GM19238 (cell line): ENCODE data around the gene OPN1SW.

Source experiments
- DNase-seq: peaks from one replicate; pipeline ENCODE4 v3.0.0; 2011; ENCODE audit warnings: low spot score; ENCODE audit not compliant: insufficient read length

Gene OPN1SW

DNA sequence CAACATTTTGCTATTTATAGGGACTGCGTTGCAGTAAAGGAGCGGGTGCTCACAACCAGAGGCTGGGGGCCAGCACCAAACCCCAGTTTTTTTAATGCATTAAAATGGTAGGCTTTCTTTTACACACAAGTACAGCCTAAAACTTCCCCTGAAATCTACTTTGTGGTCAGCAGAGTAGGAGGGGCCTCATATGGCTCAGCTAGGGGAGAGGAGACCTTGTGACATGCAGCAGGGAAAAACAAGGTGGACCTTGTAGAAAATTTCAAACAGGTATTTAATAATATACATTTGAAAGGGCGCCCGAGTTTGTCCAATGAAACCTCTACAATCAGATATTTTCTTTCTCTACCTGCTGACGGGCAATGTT lies 17.6 kb upstream of the OPN1SW start:
- no peak for DNase-seq

DNA sequence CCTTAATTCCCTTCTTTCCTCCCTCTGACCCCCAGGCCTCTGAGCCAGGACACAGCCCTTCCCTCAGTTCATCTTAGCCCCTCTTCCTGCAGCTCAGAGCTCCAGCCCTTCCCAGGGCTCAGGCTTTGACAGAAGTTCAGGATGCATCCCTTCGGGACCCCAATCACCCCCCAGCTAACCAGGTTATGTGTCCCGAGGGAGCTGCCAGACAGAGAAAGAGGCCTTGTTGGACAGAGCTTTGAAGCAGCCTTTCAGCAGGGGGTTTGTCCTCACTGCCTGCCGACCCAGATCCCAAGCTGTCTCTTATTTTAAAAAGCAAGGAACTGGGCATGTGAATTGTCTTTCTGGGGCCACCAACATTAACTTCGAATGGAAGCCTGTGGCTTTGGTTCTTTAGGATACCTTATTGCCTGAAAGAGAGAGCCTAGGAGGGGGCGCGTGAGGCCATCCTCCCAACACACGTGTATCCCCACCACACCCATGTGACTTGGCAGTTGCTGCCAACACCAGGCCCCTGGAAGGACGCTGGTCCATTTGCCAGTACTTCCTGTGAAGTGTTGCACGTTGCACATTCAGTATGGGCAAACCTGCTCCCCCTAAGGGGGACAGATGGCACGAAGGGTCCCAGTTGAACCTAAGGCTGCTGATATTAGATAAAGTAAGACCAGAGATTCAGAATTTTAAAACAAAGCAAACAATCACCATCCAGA lies 17.0 kb upstream of the OPN1SW start:
- DNase-seq = no peak

DNA sequence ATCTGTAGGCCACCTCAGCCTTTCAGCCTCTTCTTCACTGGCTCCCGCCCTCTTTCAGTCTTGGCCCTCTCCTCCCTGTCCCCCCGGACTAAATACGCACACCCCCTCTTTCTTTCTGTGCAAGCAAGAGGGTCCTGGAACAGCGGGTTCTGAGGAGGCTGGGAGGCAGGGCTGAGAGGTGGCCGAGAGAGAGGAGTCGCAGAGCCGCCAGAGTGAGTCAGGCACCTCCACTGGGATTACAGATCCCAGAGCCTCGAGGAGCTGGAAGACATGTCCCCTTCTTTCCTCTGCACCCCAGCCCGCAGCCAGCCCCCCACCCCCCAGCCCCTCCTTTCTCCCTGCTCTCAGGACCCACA lies 16.4 kb upstream of the OPN1SW start:
- no peak for DNase-seq

DNA sequence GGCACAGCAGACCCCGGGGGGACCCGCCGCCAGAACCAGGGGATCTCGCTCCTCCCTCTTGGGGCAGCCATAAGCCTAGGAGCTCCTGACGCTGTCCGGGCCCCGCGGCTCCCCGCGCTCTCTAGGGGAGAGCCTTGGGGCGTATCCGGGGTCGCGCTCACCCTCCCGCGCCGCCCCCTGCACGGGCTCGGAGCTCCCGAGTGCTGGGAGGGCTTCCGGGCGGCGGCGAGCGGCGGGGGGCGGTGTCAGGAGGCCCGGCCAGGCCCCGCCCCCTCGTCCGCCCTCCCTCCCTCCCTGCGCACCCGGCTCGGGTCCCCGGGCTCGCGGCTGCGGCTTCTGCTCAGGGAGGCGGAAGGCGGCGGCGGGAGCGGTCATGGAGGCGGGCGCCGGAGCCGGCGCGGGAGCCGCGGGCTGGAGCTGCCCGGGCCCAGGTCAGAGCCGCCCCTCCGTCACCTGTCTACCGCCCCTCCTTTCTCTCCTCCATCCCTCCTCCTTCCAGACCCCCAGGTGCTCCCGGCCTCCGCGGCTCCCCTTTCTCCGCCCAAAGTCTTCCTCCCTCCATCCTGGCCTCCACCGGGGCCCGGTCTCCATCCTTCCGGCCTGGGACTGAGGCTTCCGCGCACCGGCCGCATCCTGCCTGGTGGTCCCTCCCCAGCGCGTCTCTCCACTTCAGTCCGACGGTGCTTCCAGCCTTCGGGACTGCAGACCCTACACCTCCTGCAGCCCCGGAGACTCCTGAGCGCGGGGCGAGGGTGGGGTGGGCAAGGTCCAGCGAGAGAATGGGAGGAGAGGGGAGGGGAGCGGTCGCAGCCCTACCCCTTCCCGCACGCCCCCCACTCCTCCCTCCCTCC lies 15.8 kb upstream of the OPN1SW start, which contains the start of gene CCDC136:
Gene CCDC136 (plus strand): TSS at position 848 of the 851 bp plus-strand sequence. CDS start 444 bp downstream, outside the sequence.
- peak; percentile 85 for DNase-seq

DNA sequence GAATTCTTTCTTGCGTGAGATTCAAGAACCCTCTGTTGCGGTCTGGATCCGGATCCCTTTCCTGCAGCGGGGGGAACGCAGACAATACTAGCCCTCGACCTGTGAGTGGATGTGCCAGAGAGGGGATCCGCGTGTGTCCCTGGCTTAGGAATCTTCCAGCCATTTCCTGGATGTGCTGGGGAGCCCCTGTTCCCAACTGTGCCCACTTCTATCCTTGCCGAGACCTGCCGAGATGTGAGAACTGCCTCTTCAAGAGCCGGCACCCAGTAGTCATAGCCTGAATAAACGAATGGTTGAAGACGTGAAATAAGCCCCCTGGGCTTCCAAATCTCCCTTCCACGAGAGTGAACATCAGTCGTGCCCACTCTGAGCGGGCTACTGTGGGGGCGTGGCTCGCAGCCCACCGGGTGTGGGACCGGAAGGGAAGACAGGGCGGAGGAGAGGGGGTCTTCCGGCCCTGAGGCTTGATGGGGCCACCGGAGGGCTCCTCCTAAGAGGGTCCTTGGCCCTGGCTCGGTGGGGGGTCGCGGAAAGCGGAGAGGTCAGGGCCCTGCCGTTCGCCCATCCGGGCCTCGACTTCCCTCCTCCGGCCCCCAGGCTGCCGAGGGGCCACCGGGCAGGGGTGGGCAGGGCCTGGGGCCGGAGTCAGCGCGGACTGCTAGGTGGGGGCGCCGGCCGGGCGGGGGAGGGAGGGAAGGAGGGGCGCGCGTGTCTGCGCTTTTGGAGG lies 14.9 kb upstream of the OPN1SW start:
- no peak for DNase-seq

DNA sequence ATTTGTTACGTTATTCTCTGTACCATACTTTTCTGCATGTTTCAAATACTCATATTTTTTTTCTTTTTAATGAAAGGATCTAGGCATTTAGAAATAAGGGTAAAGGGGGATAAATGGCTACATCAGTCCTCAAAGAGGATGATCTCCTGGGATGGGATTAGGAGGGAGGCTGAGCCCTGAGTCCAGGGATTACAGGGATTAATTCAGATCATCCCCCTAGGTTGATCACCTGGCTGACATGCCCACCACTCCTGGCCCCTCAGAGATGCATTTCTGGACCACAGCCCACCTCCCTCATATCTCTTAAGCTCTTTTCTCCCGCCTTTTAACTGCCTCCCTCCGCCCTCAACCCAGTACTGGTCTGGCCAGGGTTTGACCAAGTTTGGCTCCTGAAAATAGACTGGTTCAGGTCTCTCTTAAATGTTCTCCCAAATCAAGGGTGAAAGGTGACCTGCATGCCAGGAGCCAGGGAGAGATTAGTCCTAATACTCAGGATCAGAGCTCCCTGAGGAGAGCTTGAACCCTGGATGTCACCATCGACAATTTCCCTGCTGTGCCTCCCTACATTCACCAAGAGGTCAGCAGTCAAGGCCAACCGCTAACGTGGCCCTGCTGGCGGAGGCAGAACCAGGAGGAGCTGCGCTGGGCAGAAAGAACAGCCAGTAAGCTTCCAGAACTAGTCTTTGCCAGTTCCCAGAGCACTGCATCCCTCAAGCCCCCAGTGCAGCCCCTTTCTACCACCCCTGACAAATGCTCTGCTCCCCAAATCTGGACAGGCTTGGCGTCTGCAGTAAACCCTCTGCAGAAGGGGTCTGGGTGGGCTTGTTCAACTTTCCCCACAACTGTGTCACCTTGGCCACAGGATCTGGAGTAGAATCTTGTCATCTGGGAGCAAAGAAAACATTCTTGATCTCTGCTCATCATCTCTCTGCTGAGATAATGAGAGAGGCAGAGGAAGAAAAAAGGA lies 13.1 kb upstream of the OPN1SW start:
- no peak for DNase-seq

DNA sequence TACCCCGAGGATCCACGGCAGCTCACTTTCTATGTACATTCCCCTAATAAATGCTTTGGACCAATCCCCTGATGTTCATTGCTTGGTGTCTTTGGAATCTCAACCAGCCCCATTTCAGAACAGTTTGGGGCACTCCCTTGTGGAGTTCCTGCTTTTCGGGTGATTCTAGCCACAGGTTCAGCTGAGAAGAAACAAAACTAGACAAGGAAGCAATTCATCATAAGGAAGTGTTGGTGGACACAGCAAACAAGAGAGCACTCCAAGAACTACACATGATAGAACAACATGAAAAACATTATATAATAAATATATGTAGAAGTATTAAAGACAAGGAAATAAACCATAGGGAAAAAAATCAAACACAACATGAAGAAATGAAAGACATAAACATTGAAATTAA lies 10.1 kb upstream of the OPN1SW start:
- DNase-seq = no peak

DNA sequence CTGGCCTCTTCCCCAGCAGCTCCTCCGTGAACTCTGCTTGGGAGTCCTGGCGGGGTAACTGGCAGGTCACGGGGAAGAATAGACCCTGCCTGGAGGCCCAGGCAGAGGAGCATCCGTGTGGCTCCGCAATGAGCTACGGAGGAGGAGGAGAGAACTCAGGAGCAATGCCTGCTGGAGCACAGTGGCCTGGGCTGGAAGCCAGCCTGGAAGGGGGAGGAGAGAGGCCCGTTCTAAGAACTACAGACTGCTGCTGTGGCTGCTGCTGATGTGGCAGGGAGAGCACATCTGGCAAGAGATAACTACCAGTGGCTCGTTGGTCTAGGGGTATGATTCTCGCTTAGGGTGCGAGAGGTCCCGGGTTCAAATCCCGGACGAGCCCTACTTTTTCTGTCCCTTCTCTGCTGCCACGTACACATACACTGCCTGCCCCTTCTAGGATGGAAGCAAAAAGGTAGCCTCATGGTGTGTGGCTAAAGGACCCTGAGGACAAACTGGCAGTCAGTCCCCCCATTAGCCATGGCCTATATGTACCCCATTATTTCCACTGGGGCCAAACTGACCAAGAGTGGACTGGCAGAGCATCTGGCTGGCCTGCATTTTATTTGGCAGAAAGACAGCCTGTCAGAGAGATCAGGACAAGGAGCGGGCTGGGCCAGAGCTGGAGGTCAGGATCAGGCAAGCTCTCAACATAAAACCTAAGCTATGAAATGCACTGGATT lies 7.7 kb upstream of the OPN1SW start:
- no peak for DNase-seq

DNA sequence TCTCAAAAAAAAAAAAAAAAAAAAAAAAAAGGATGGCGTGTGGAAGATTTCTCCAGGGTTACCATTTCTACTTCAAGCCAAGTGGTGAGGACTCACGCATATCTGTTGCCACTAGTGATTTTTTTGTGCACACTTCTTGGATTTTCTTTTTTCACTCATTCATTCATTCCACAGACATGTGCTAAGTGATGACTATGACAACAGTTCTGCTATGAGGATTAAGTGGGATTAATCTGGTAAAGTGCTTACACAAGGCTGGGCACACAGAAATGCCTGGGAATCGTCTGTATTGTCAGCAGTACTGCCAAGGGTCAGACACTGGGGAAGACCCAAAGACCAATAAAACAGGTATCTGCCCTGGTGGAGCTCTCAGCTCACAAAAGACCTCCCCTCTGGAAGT lies 6.3 kb upstream of the OPN1SW start:
- no peak for DNase-seq

DNA sequence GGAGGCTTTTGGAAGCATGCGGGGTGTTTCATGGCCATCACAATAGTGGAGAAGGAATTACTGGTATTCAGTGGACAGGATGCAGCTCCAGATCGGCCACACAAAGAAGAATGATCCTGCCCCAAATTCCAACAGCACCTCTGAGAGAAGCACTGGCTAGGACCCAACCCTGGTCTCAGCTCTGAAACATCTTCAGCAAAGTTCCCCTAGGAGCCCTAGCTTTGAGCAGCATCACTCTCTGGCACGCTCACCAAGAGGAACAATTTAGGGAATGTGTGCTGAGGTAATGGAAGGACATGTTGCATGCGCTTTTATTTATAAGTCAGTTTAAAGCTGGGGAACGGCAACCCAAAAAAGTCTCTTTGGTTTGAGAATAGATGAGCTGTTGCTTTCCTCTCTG lies 5.5 kb upstream of the OPN1SW start:
- DNase-seq = no peak

DNA sequence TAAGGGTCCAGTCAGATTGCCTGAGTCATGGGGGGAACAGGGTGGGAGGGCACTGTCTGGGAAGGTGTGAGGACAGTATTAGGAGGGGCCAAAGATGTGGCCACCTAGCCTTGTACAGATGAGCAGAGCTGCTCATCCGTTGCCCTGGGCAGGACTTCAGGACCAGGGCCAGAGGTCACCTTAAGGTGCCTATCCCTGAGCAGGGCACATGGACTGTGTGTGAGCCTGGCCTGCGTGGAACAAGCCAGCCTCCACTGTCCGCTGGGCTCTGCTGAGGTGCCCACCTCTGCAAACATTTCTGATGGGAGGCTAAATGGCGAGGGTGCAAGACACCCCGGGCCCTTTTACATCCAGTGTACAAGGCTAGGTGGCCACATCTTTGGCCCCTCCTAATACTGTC lies 3.4 kb upstream of the OPN1SW start:
- no peak for DNase-seq

DNA sequence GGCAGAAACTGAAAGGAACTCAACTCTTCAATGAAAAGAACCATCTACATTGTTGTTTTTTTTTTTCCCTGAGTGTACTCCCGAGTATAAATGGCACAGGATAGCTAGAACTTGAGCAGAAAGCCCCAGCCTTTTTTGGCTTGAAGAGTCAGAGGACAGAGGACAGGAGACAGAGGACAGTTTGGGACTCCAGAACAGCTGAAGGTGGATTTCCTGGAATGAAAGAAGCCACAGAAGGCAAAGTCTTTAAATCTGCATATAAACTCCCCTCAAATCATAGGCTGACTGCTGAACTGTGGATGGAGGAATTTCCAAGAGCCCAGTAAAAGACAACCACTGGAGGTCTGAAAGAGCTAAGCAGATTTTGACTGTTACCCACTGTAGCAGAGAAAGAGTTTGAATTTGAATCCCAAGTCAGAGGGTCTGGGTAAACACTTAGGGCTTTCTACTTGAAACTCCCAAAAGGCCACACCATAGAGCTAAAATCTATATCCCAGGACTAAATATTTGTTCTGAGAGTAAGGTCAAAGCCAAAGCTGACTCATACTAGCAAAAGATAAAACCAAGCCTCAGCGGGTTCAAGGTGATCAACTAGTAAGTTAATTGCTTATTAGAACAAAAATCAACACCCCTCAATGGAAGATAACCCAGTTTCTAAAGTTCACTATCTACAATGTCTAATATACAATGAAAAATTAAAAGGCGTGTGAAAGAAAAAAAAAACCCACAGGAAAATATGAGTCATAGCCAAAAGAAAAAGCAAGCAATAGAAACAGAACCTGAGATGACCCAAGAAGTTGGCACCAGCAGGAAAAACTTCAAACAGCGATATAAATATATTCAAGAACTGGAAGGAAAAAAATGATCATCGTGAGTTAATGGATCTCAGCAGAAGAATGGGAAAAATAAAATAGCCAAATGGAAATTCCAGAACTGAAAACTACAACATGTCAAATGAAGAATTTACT lies 1.8 kb upstream of the OPN1SW start:
- no peak for DNase-seq

DNA sequence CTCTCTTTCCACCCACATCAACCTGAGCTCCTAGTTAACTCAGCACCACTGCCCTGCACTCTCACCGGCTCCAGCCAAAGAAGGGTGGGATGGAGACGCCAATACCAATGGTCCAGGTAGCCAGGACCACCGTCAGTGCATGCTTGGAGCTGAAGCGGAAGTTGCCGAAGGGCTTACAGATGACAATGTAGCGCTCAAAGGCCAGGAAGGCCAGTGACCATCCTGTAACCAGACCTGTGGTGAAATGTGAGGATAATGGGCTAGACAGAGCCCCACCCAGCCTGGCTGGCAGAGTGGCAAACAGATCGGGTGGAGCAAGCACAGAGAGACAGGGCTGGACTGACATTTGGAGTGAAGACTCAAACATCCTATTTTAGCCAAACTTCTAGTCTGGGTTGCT lies 673 bp downstream of the OPN1SW start:
- no peak for DNase-seq

DNA sequence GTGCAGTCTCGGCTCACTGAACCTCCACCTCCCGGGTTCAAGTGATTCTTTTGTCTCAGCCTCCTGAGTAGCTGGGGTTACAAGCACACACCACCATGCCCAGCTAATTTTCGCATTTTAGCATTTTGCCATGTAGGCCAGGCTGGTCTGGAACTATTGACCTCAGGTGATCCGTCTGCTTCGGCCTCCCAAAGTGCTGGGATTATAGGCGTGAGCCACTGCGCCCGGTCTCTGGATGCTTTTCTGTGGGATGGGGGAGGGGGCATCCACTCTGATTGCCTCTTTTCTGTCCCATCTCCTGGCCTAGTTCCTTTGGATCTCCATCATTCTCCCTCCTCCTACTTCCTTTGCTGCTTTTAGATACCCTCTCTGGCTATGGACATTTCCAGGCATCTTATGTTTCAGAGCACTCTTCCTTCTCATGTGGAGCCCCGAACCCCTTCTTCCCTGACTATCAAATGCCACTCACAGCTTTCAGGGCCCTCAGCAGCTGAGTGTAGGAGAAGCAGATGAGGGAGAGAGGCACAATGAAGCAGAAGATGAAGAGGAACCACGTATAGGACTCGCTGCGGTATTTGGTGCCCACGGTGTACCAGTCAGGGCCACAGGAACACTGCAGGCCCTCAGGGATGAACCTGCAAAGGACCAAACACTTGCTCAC lies 1.4 kb downstream of the OPN1SW start:
- DNase-seq = no peak

DNA sequence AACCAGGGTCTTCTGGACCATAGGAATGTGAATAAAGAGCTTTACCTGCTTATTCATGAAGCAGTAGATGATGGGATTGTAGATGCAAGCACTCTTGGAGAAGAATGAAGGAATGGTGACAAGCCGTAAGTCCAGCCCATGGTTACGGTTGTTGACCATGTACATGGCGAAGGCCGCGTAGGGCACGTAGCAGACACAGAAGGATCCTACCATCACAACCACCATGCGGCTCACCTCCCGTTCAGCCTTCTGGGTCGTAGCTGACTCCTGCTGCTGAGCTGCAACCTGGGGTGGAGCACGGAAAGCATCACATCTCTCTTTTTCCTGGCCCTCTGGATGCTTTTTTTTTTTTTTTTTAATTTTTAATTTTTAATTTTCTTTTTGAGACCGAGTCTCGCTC lies 2.0 kb downstream of the OPN1SW start:
- no peak for DNase-seq

DNA sequence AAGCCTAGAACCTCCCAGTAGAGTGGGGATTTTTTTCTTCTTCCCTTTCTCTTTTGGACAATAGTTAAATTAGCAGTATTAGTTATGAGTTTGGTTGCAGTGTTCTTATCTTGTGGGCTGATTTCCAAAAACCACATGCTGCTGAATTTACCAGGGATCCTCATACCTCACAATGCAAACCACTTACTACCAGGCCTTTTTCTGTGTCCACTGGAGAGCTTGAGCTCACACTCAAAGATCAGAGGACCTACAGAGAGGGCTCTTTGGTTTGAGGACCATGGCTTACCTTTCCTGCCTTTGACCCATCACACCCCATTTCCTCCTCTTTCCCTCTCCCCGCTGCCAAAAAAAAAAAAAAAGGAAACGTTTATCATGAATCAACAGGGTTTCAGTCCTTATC lies 5.4 kb downstream of the OPN1SW start:
- DNase-seq = no peak

DNA sequence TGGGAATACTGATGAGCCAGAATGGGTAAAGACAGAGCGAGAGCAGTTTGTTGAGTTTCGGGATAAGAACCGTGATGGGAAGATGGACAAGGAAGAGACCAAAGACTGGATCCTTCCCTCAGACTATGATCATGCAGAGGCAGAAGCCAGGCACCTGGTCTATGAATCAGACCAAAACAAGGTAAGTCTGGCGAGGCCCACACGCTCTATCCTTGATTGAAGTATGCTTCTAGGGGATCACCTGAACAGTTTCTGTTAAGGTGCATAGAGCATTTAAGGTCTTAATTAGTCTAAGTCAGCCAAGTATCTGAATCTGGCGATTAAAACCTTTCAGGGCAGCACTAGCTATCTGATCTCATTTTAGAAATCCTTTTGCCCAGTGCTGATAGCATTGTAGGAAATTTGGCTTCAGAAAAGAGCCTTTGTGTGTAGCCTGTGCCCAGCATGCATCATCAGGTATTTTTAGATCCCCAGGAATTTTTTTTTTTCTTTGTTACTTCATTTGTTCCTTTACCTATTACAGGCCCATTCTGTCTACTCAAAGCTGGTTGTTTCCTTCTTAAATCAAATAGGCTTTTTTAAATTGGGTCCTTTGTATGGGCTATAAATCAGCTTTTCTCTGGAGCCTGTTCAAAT lies 8.0 kb downstream of the OPN1SW start:
- DNase-seq = no peak

DNA sequence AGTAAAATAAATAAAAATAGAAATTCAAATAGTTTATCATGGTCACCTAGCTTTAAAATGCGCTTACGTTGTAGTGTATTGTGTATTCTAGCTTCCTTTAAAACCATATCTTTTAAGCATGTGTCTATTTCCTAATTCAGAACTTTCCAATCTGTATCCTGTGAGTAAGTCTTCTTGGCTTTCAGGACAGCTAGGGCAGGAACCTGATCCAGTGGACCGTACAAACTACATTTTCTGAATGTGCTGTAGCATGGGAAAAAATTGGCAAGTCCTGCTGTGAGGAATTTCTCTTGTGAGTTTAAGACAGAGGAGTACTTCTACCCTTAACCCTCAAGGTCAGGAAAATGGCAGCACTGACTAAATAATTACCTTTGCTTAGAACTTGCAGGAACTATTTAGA lies 12.1 kb downstream of the OPN1SW start:
- DNase-seq = no peak
